Liver (tissue), 9 donors: ENCODE data around the gene SLC51A. TPM values are rescaled to one million over a fixed set of nuclear protein-coding genes. Genes with fewer than 3 reads are reported as not detected.

Experiments
- DNase-seq: peaks from one replicate; pipeline ENCODE4 v3.0.0-alpha.2; 2017; ENCODE audit warnings: low spot score
- H3K27ac ChIP-seq, 2 donors: one replicate each; pipeline ENCODE4 v1.7.0; 2013; ENCODE audit warnings: inconsistent platforms in 2 of 2, low read length in 2 of 2, control low read depth in 1 of 2, low read depth in 1 of 2, mild to moderate bottlenecking in 1 of 2
- H3K27me3 ChIP-seq, 4 donors: one replicate each; pipeline versions ENCODE4 v1.6.1 to v1.7.0; 2013; ENCODE audit warnings: low read length in 3 of 4, inconsistent platforms in 1 of 4, mild to moderate bottlenecking in 1 of 4, moderate library complexity in 1 of 4; ENCODE audit not compliant: control insufficient read depth in 4 of 4, insufficient read depth in 4 of 4
- H3K36me3 ChIP-seq, 4 donors: one replicate each; pipeline versions ENCODE4 v1.6.1 to v1.7.0; 2013; ENCODE audit warnings: low read length in 3 of 4, mild to moderate bottlenecking in 3 of 4, low read depth in 1 of 4, moderate library complexity in 1 of 4; ENCODE audit not compliant: control insufficient read depth in 4 of 4, insufficient read depth in 3 of 4
- H3K4me1 ChIP-seq, 4 donors: one replicate each; pipeline versions ENCODE4 v1.6.1 to v1.7.0; 2013; ENCODE audit warnings: low read length in 3 of 4, mild to moderate bottlenecking in 3 of 4, moderate library complexity in 1 of 4; ENCODE audit not compliant: control insufficient read depth in 4 of 4, insufficient read depth in 4 of 4
- H3K4me3 ChIP-seq, 3 donors: one replicate each; pipeline versions ENCODE4 v1.6.1 to v1.7.0; 2013; ENCODE audit warnings: low read length in 3 of 3, control low read depth in 1 of 3, low read depth in 1 of 3, mild to moderate bottlenecking in 1 of 3
- H3K9ac ChIP-seq, 2 donors: one replicate each; pipeline ENCODE4 v1.7.0; 2013; ENCODE audit warnings: low read length in 2 of 2, mild to moderate bottlenecking in 2 of 2, moderate library complexity in 2 of 2, control low read depth in 1 of 2, low read depth in 1 of 2
- H3K9me3 ChIP-seq, 4 donors: one replicate each; pipeline versions ENCODE4 v1.6.1 to v1.7.0; 2013; ENCODE audit warnings: low read length in 3 of 4; ENCODE audit not compliant: control insufficient read depth in 4 of 4
- CTCF ChIP-seq: fragments of 150-350 bp; IDR thresholded peaks from 2 replicates; pipeline ENCODE4 v1.5.1; 2017; ENCODE audit warnings: improper control_type of control experiment, low read depth, low read length; ENCODE audit not compliant: missing input control
- EGR1 ChIP-seq, 2 donors: IDR thresholded peaks; 2 replicates each; pipeline ENCODE4 v1.6.1; 2016 to 2018; ENCODE audit warnings: antibody characterized with exemption in 2 of 2, low read depth in 2 of 2
- FOXA1 ChIP-seq: IDR thresholded peaks from 2 replicates; pipeline ENCODE4 v1.6.1; 2016; ENCODE audit warnings: antibody characterized with exemption
- GABPA ChIP-seq, 2 donors: IDR thresholded peaks in 1 of 2; conservative IDR thresholded peaks in 1 of 2; 2 replicates each; pipeline ENCODE4 v1.6.1; 2016; ENCODE audit warnings: antibody characterized with exemption in 2 of 2, mild to moderate bottlenecking in 1 of 2, moderate library complexity in 1 of 2
- HNF4G ChIP-seq: IDR thresholded peaks from 2 replicates; pipeline ENCODE4 v1.6.1; 2016; ENCODE audit warnings: antibody characterized with exemption
- JUND ChIP-seq, 2 donors: IDR thresholded peaks; 2 replicates each; pipeline ENCODE4 v1.6.1; 2016; ENCODE audit warnings: antibody characterized with exemption in 2 of 2
- MAX ChIP-seq: IDR thresholded peaks from 2 replicates; pipeline ENCODE4 v1.6.1; 2016; ENCODE audit warnings: antibody characterized with exemption
- RAD21 ChIP-seq, 2 donors: IDR thresholded peaks; 2 replicates each; pipeline ENCODE4 v1.6.1; 2016; ENCODE audit warnings: antibody characterized with exemption in 2 of 2, mild to moderate bottlenecking in 2 of 2
- RXRA ChIP-seq, 2 donors: IDR thresholded peaks; 2 replicates each; pipeline ENCODE4 v1.6.1; 2017 to 2018; ENCODE audit warnings: antibody characterized with exemption in 2 of 2, mild to moderate bottlenecking in 1 of 2
- SP1 ChIP-seq: IDR thresholded peaks from 2 replicates; pipeline ENCODE4 v1.6.1; 2018; ENCODE audit warnings: antibody characterized with exemption, mild to moderate bottlenecking
- TAF1 ChIP-seq: conservative IDR thresholded peaks from 2 replicates; pipeline ENCODE4 v1.6.1; 2016; ENCODE audit warnings: antibody characterized with exemption, mild to moderate bottlenecking
- YY1 ChIP-seq: IDR thresholded peaks from 2 replicates; pipeline ENCODE4 v1.6.1; 2016; ENCODE audit warnings: antibody characterized with exemption, mild to moderate bottlenecking
- ZBTB33 ChIP-seq: IDR thresholded peaks from 2 replicates; pipeline ENCODE4 v1.6.1; 2016; ENCODE audit warnings: antibody characterized with exemption
- WGBS: extraction: QIAGEN DNeasy Blood & Tissue Kit; methylation state at CpG from one replicate; pipeline ENCODE4 v1.1.7; 2013; 5-methylcytosine and 5-hydroxymethylcytosine counted together
- polyA plus RNA-seq, 2 donors: library from polyadenylated mRNA; stranded (reverse) in 1 of 2; unstranded in 1 of 2; fragments of 200-250 nt in 1 of 2; fragments of >200 nt in 1 of 2; fragmentation: Nextera tagmentation in 1 of 2; extraction: Ambion mirVana in 1 of 2; gene quantifications; one replicate each; pipeline versions ENCODE4 v1.2.1 to v1.2.3, GENCODE V29; 2013 to 2015
- total RNA-seq, 2 donors: library from RNA; depleted of rRNA; stranded (reverse); fragments of >200 nt; gene quantifications; one replicate each; pipeline ENCODE4 v1.2.3, GENCODE V29; 2014
- TF ChIP-seq, protein P1 (sequence below): IDR thresholded peaks from 2 replicates; pipeline ENCODE4 v1.6.1; 2016; ENCODE audit warnings: antibody characterized with exemption
- donor health status: healthy.
- donor health status: healthy.
- donor health status: healthy.
- donor health status: healthy.
- donor health status: healthy.

The SLC51A gene
- total and polyA plus RNA-seq, 4 donors: 19.9 to 52.5 (median 46.1) TPM

DNA sequence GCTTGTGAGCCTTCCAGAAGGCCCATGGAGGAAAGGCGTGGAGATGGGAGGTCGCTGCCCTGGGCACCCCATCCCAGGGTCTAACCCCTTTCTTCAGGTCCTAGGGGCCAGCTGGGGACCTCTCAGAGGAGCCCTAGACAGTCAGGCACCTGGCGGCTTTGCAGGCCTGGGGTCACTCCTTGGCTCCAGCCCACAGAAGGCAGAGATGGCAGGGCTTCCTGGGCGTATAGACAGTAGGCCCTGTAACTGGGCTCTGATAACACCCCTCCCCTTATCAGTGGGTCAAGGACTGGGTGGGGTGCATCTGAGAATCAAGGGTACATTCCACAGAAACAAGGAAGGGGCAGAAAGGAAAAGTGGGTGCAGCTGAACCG lies 21.8 kb upstream of the SLC51A start (continued):
- TF ChIP-seq EGR1 (IDR thresholded peaks at IDR 0.05; ENCODE audit: low read depth in 2 of 2): no peak
- TF ChIP-seq JUND (IDR thresholded peaks at IDR 0.05): no peak
- TF ChIP-seq RXRA (IDR thresholded peaks at IDR 0.05): no peak
- no peak for TF ChIP-seq HNF4G
- TF ChIP-seq CTCF: no peak
- TF ChIP-seq MAX: no peak

DNA sequence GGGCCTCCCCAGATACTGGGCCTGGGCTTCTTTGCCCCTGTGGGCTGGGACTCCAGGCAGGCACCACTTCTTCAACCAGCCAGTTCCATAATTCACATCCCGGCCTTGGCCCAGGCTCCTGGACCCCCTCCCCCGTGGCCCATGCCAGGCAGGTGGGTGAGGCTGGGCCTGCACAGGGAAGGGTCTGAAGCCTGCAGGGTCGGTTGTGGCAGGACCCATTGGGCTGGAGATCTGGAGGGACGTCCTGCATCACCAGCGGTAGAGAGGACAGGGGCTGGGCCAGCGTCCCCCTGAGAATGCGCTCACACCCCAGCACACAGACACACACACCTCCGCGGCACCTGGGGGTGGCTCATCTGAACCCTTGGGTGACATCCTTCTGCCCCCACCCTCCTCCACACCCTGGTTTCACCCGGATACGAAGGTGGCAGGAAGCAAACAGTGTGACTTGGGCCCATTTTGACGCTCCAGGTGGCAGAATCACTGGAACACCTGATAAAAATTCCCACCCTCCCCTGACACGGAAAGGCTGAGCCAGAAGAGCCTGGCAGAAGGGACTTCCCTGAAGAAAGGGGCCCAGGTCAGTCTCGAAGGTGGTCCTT lies 20.6 kb upstream of the SLC51A start:
- H3K4me1 ChIP-seq: peaks cover 5 to 19% (median 10%) of the 10 kb centered on the region in 4 donors
- DNase-seq: no peak
- H3K9me3 ChIP-seq: no peaks in the 10 kb centered on the region
- H3K36me3 ChIP-seq: no peaks in the 10 kb centered on the region
- no peak overlapping the region for H3K4me3 ChIP-seq
- WGBS: 94% methylated on average over 14 of the region's 14 CpGs
- H3K9ac ChIP-seq: no peak overlapping the region
- no peak overlapping the region for H3K27ac ChIP-seq
- H3K27me3 ChIP-seq: no peaks in the 10 kb centered on the region
- TF ChIP-seq RAD21 (IDR thresholded peaks at IDR 0.05) (no peak), TAF1 (no peak)

- no peak for DNase-seq
- no peak for TF ChIP-seq ZBTB33
- TF ChIP-seq MAX: no peak
- no peak for TF ChIP-seq GABPA (IDR thresholded peaks at IDR 0.05 in 1 of 2, conservative IDR thresholded peaks at IDR 0.05 in 1 of 2)
- TF ChIP-seq CTCF: no peak
- TF ChIP-seq SP1: no peak
- no peak for TF ChIP-seq FOXA1
- no peak for TF ChIP-seq YY1
- TF ChIP-seq, protein P1, sequence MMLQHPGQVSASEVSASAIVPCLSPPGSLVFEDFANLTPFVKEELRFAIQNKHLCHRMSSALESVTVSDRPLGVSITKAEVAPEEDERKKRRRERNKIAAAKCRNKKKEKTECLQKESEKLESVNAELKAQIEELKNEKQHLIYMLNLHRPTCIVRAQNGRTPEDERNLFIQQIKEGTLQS: no peak
- TF ChIP-seq HNF4G: no peak
- Histone ChIP-seq H3K9ac (no peak overlapping the region), H3K4me1 (peaks cover 5 to 16% (median 9%) of the 10 kb centered on the region in 4 donors), H3K36me3 (no peaks in the 10 kb centered on the region), H3K9me3 (no peaks in the 10 kb centered on the region), H3K27ac (no peak overlapping the region), H3K4me3 (no peak overlapping the region), H3K27me3 (no peaks in the 10 kb centered on the region)
- WGBS: 90% methylated on average over 17 of the region's 17 CpGs
These were observed 18.8 kb upstream of the SLC51A start for GRCh38 chr3:196197524-196197923.
